PFSK-1 (cell line): ENCODE measurements around the gene APAF1.

Source experiments
- FOXP2 ChIP-seq: optimal IDR thresholded peaks from 2 replicates; pipeline ENCODE3; 2011; ENCODE audit warnings: borderline replicate concordance, control low read depth, inconsistent platforms; ENCODE audit not compliant: insufficient read depth; ENCODE audit errors: extremely low read length, extremely low read depth
- POLR2AphosphoS5 ChIP-seq: IDR thresholded peaks from 2 replicates; pipeline ENCODE4 v1.6.1; 2012; ENCODE audit warnings: low read depth, mild to moderate bottlenecking, control low read depth, low read length, moderate library complexity
- REST ChIP-seq, 2 experiments: IDR thresholded peaks; 2 replicates each; pipeline versions ENCODE4 v1.6.1 to v1.8.0; 2011 to 2012; ENCODE audit warnings: low read depth in 2 of 2, low read length in 2 of 2, control low read depth in 1 of 2, inconsistent platforms in 1 of 2, mild to moderate bottlenecking in 1 of 2, moderate library complexity in 1 of 2; ENCODE audit not compliant: insufficient read depth in 1 of 2
- SIN3A ChIP-seq: IDR thresholded peaks from 2 replicates; pipeline ENCODE4 v1.6.1; 2012; ENCODE audit warnings: mild to moderate bottlenecking, low read length, moderate library complexity, borderline replicate concordance; ENCODE audit not compliant: insufficient read depth
- TAF1 ChIP-seq: IDR thresholded peaks from 2 replicates; pipeline ENCODE4 v1.6.1; 2012; ENCODE audit warnings: low read length, control low read depth, borderline replicate concordance; ENCODE audit not compliant: insufficient read depth

Gene APAF1

GRCh38 chr12:98684199-98684598, 39.1 kb downstream of the APAF1 start:
- TF ChIP-seq TAF1: no peak
- TF ChIP-seq SIN3A: no peak
- no peak for TF ChIP-seq POLR2AphosphoS5
- no peak for TF ChIP-seq REST (IDR thresholded peaks at IDR 0.05; ENCODE audit: insufficient read depth in 1 of 2, low read depth in 2 of 2, low read length in 2 of 2)
- TF ChIP-seq FOXP2: no peak

DNA sequence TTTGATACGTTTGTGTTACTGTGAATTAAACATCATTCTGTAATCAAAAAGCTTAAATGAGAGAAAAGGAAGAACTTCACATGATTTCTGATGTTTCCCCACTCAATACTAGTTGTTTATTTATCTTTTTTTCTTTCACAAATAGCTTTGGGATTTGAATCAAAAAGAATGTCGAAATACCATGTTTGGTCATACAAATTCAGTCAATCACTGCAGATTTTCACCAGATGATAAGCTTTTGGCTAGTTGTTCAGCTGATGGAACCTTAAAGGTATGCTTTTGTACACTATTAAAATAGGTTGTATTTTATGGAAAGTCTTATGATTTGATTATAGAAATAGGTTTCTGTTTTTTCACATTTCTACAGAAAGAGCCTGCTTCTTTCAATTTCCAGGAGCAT, 41.5 kb downstream of the APAF1 start:
- no peak for TF ChIP-seq SIN3A
- TF ChIP-seq FOXP2: no peak
- TF ChIP-seq TAF1: no peak
- no peak for TF ChIP-seq REST (IDR thresholded peaks at IDR 0.05; ENCODE audit: insufficient read depth in 1 of 2, low read depth in 2 of 2, low read length in 2 of 2)
- no peak for TF ChIP-seq POLR2AphosphoS5

- TF ChIP-seq FOXP2: no peak
Observed at GRCh38 chr12:98691351-98691750, 46.3 kb downstream of the APAF1 start.

DNA sequence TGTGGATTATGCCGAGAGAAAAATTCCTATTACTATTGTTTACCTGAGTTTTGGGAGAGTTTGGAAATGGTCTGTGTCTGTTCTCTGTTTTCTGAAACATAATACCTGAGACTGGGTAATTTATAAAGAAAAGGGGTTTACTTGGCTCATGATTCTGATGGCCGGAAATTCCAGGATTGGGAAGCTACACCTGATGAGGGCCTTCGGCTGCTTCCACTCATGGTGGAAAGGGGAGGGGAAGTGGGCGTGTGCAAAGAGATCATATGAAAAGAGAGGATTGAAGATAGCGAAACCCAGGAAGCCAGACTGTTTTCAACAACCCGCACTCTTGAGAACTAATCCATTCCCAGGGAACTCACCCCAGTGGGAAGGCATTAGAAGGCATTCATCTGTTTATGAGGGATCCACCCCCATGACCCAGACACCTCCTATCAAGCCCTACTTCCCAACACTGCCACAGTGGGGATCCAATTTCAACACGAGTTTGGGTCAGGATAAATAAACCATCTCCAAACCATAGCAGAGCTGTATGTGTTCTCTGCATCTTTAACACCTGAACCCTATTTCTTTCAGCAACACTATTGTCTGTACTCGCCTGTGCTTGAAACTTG, 51.1 kb downstream of the APAF1 start:
- no peak for TF ChIP-seq SIN3A
- TF ChIP-seq REST (IDR thresholded peaks at IDR 0.05; ENCODE audit: insufficient read depth in 1 of 2, low read depth in 2 of 2, low read length in 2 of 2): no peak
- no peak for TF ChIP-seq POLR2AphosphoS5
- TF ChIP-seq TAF1: no peak
- TF ChIP-seq FOXP2: no peak

- TF ChIP-seq FOXP2: no peak
- TF ChIP-seq SIN3A: no peak
- no peak for TF ChIP-seq POLR2AphosphoS5
- TF ChIP-seq TAF1: no peak
- TF ChIP-seq REST (IDR thresholded peaks at IDR 0.05; ENCODE audit: insufficient read depth in 1 of 2, low read depth in 2 of 2, low read length in 2 of 2): no peak
Observed at GRCh38 chr12:98697209-98697608, 52.1 kb downstream of the APAF1 start.
